GM10248 (cell line): Measurements from ENCODE around the gene FAIM2.

Experiments
- CTCF ChIA-PET: fragments of 300-600 bp; sonication (Branson Sonifier 250); formaldehyde crosslinking; extraction: SDS; loops from one replicate; lab custom pipeline; 2021; ENCODE audit warnings: antibody characterized with exemption; lab: Yijun Ruan, JAX
- POLR2A ChIA-PET: fragments of 350-650 bp; sonication (Branson Sonifier 250); formaldehyde crosslinking; extraction: SDS; loops from one replicate; lab custom pipeline; 2020; ENCODE audit warnings: antibody characterized with exemption; lab: Yijun Ruan, JAX
- DNase-seq: peaks from one replicate; pipeline ENCODE4 v3.0.0; 2012; ENCODE audit errors: extremely low spot score
- CTCF ChIP-seq: IDR thresholded peaks from 2 replicates; pipeline ENCODE4 v1.5.1; 2012; ENCODE audit warnings: mild to moderate bottlenecking, low read depth; ENCODE audit errors: extremely low read depth, missing control alignments, control extremely low read depth

FAIM2 gene

GRCh38 chr12:49838973-49839633 is 64.6 kb downstream of the FAIM2 start:
- ChIA-PET CTCF (interaction anchor here (0.7 to 7.2 kb wide), 33 partner anchors 11 to 203 kb away, joined by 3 to 81 read pairs (median 5); partner anchors contain the start of genes NCKAP5L and TMBIM6), POLR2A (interaction anchor here (1.1 kb wide), 1 partner anchor 98 kb away, joined by 4 read pairs; no protein-coding TSS in a partner anchor)
- peak; percentile 52 for DNase-seq
- peak; percentile 72 for TF ChIP-seq CTCF

GRCh38 chr12:49832836-49833421 is 70.8 kb downstream of the FAIM2 start:
- POLR2A ChIA-PET: no interaction called here
- no peak for DNase-seq
- TF ChIP-seq CTCF: no peak
- CTCF ChIA-PET: interaction anchor here (1.2 to 2.3 kb wide), 4 partner anchors 18 to 92 kb away, joined by 3 to 8 read pairs (median 6); partner anchors contain the start of gene TMBIM6

- no peak for TF ChIP-seq CTCF
- ChIA-PET POLR2A (interaction anchor here (0.6 kb wide), 1 partner anchor 114 kb away, joined by 4 read pairs; no protein-coding TSS in a partner anchor), CTCF (interaction anchor here (1.0 to 2.3 kb wide), 7 partner anchors 12 to 136 kb away, joined by 3 to 8 read pairs (median 4); partner anchors contain the start of gene TMBIM6)
- DNase-seq: no peak
These were observed 72.0 kb downstream of the FAIM2 start for GRCh38 chr12:49831717-49832116.

- no peak for TF ChIP-seq CTCF
- CTCF ChIA-PET: interaction anchor here (1.0 to 5.4 kb wide), 7 partner anchors 11 to 66 kb away, joined by 4 to 55 read pairs (median 6); partner anchors contain the start of gene BCDIN3D
- POLR2A ChIA-PET: interaction anchor here (0.6 to 1.9 kb wide), 14 partner anchors 11 to 323 kb away, joined by 3 to 12 read pairs (median 4); partner anchors contain the start of genes BCDIN3D and TMBIM6
- DNase-seq: peak; percentile 99
These were observed 75.3 kb downstream of the FAIM2 start, which contains the start of gene NCKAP5L for GRCh38 chr12:49828133-49829091. Gene NCKAP5L (minus strand): TSS chr12:49828413. CDS start chr12:49804044, 24,369 bp downstream.

- TF ChIP-seq CTCF: no peak
- peak; percentile 67 for DNase-seq
- ChIA-PET POLR2A (interaction anchor here (0.8 to 1.9 kb wide), 7 partner anchors 12 to 280 kb away, joined by 3 to 8 read pairs (median 5); partner anchors contain the start of genes BCDIN3D and TMBIM6), CTCF (interaction anchor here (0.9 to 5.4 kb wide), 13 partner anchors 8 to 284 kb away, joined by 3 to 55 read pairs (median 5); partner anchors contain the start of genes BCDIN3D and PRPF40B)
These were observed 76.2 kb downstream of the FAIM2 start for GRCh38 chr12:49827401-49828099.
